IMR-90 (cell line): ENCODE measurements around the gene MAP6. TPM values are rescaled to one million over a fixed set of nuclear protein-coding genes. Genes with fewer than 3 reads are reported as not detected.

Experiments
- ATAC-seq: fragments of 200-7000 bp; cut with Tn5 transposase; 2 replicates; pipeline ENCODE4 v1.9.1; 2020; ENCODE audit warnings: low read depth, mild to moderate bottlenecking, moderate library complexity
- BruUV-seq: library from RNA; stranded (reverse); fragments of 400-500 nt; replicated peaks from 2 replicates; lab custom pipeline; 2021; lab: Mats Ljungman, UMichigan
- CTCF ChIA-PET: fragments of 300-600 bp; formaldehyde crosslinking; extraction: SDS; loops from one replicate; lab custom pipeline; 2021; ENCODE audit warnings: antibody characterized with exemption; lab: Yijun Ruan, JAX
- POLR2A ChIA-PET: fragments of 300-600 bp; sonication (Branson Sonifier 250); formaldehyde crosslinking; loops from one replicate; lab custom pipeline; 2022; ENCODE audit warnings: antibody characterized with exemption; ENCODE audit not compliant: unreplicated experiment; lab: Charles Lee
- DNase-seq: peaks from one replicate; pipeline ENCODE4 v3.0.0; 2013
- H2AFZ ChIP-seq: replicated peaks from 2 replicates; pipeline ENCODE3; 2013; ENCODE audit warnings: low read length, mild to moderate bottlenecking; ENCODE audit not compliant: poor library complexity
- H2AK5ac ChIP-seq: 2 replicates; pipeline ENCODE4 v1.6.1; 2013; ENCODE audit warnings: low read depth, low read length, inconsistent platforms
- H2AK9ac ChIP-seq: replicated peaks from 2 replicates; pipeline ENCODE3; 2013; ENCODE audit warnings: mild to moderate bottlenecking, low read depth, low read length, moderate library complexity; ENCODE audit not compliant: poor library complexity
- H2BK120ac ChIP-seq: 2 replicates; pipeline ENCODE4 v1.6.1; 2013; ENCODE audit warnings: low read depth, low read length, inconsistent platforms
- H2BK15ac ChIP-seq: 3 replicates; pipeline ENCODE4 v1.6.1; 2013; ENCODE audit warnings: low read depth, low read length, inconsistent platforms
- H2BK20ac ChIP-seq: 2 replicates; pipeline ENCODE4 v1.6.1; 2013; ENCODE audit warnings: low read depth, mild to moderate bottlenecking, inconsistent platforms, low read length, moderate library complexity
- H2BK5ac ChIP-seq: 2 replicates; pipeline ENCODE4 v1.6.1; 2013; ENCODE audit warnings: mild to moderate bottlenecking, low read depth, low read length, inconsistent platforms; ENCODE audit not compliant: poor library complexity, severe bottlenecking
- H3K14ac ChIP-seq: replicated peaks from 2 replicates; pipeline ENCODE4 v1.6.1; 2013; ENCODE audit warnings: low read depth, low read length, inconsistent platforms
- H3K18ac ChIP-seq: 2 replicates; pipeline ENCODE4 v1.6.1; 2013; ENCODE audit warnings: low read depth, low read length, control low read depth
- H3K23ac ChIP-seq: 2 replicates; pipeline ENCODE4 v1.6.1; 2013; ENCODE audit warnings: low read depth, low read length, inconsistent platforms
- H3K27ac ChIP-seq: 2 replicates; pipeline ENCODE4 v1.5.1; 2013; ENCODE audit warnings: mild to moderate bottlenecking, control low read depth, low read length; ENCODE audit not compliant: insufficient read depth
- H3K27me3 ChIP-seq: 2 replicates; pipeline ENCODE4 v1.6.1; 2013; ENCODE audit warnings: low read length; ENCODE audit not compliant: control insufficient read depth, insufficient read depth
- H3K36me3 ChIP-seq: 2 replicates; pipeline ENCODE4 v1.6.1; 2013; ENCODE audit warnings: low read length, mixed read lengths; ENCODE audit not compliant: control insufficient read depth, insufficient read depth
- H3K4ac ChIP-seq: 2 replicates; pipeline ENCODE4 v1.6.1; 2013; ENCODE audit warnings: low read depth, low read length, inconsistent platforms
- H3K4me1 ChIP-seq: 2 replicates; pipeline ENCODE4 v1.6.1; 2013; ENCODE audit warnings: low read length, mixed read lengths; ENCODE audit not compliant: control insufficient read depth, insufficient read depth
- H3K4me2 ChIP-seq: 2 replicates; pipeline ENCODE4 v1.6.1; 2013; ENCODE audit warnings: low read depth, mild to moderate bottlenecking, control low read depth, low read length, moderate library complexity
- H3K4me3 ChIP-seq: 2 replicates; pipeline ENCODE4 v1.5.1; 2013; ENCODE audit warnings: low read depth, mild to moderate bottlenecking, control low read depth, low read length, moderate library complexity; ENCODE audit not compliant: insufficient read depth
- H3K56ac ChIP-seq: 2 replicates; pipeline ENCODE4 v1.6.1; 2013; ENCODE audit warnings: low read length, inconsistent platforms; ENCODE audit not compliant: insufficient read depth; ENCODE audit errors: extremely low read depth
- H3K79me1 ChIP-seq, 2 experiments: 2 replicates each; pipeline ENCODE4 v1.6.1; 2013; ENCODE audit warnings: low read length in 2 of 2, inconsistent platforms in 1 of 2, low read depth in 1 of 2
- H3K9ac ChIP-seq: 2 replicates; pipeline ENCODE4 v1.6.1; 2013; ENCODE audit warnings: low read depth, low read length, control low read depth
- H3K9me1 ChIP-seq: 2 replicates; pipeline ENCODE4 v1.6.1; 2013; ENCODE audit warnings: low read length, inconsistent platforms; ENCODE audit not compliant: insufficient read depth
- H3K9me3 ChIP-seq: 2 replicates; pipeline ENCODE4 v1.6.1; 2013; ENCODE audit warnings: low read length; ENCODE audit not compliant: control insufficient read depth, insufficient read depth
- H4K20me1 ChIP-seq: 2 replicates; pipeline ENCODE4 v1.6.1; 2013; ENCODE audit warnings: low read length, inconsistent platforms; ENCODE audit not compliant: insufficient read depth
- H4K5ac ChIP-seq: 2 replicates; pipeline ENCODE4 v1.6.1; 2013; ENCODE audit warnings: mild to moderate bottlenecking, low read depth, low read length, control low read depth
- H4K8ac ChIP-seq, 2 experiments: 2 replicates each; pipeline ENCODE4 v1.6.1; 2013; ENCODE audit warnings: low read depth in 2 of 2, low read length in 2 of 2, control low read depth in 1 of 2, inconsistent platforms in 1 of 2
- H4K91ac ChIP-seq: 2 replicates; pipeline ENCODE4 v1.6.1; 2013; ENCODE audit warnings: low read depth, low read length, inconsistent platforms; ENCODE audit not compliant: insufficient read depth
- BHLHE40 ChIP-seq: fragments of 150-350 bp; IDR thresholded peaks from 2 replicates; pipeline ENCODE4 v1.6.1; 2016; ENCODE audit warnings: mild to moderate bottlenecking, low read depth, low read length
- CEBPB ChIP-seq: IDR thresholded peaks from 2 replicates; pipeline ENCODE4 v1.6.1; 2012; ENCODE audit warnings: low read depth, low read length, improper control_type of control experiment
- CHD1 ChIP-seq: IDR thresholded peaks from 2 replicates; pipeline ENCODE4 v1.6.1; 2012; ENCODE audit warnings: low read depth, low read length, improper control_type of control experiment
- FOS ChIP-seq: fragments of 150-350 bp; IDR thresholded peaks from 2 replicates; pipeline ENCODE4 v1.6.1; 2016; ENCODE audit warnings: low read depth, low read length
- MAFK ChIP-seq: IDR thresholded peaks from 2 replicates; pipeline ENCODE4 v1.6.1; 2012; ENCODE audit warnings: low read depth, low read length, improper control_type of control experiment
- MAZ ChIP-seq: IDR thresholded peaks from 2 replicates; pipeline ENCODE4 v1.6.1; 2012; ENCODE audit warnings: low read depth, mild to moderate bottlenecking, low read length, improper control_type of control experiment, moderate library complexity, borderline replicate concordance
- MXI1 ChIP-seq: IDR thresholded peaks from 2 replicates; pipeline ENCODE4 v1.6.1; 2012; ENCODE audit warnings: low read depth, mild to moderate bottlenecking, low read length, moderate library complexity, borderline replicate concordance
- NFE2L2 ChIP-seq: fragments of 150-350 bp; IDR thresholded peaks from 2 replicates; pipeline ENCODE4 v1.6.1; 2016; ENCODE audit warnings: low read depth, mild to moderate bottlenecking, low read length
- POLR2A ChIP-seq: IDR thresholded peaks from 2 replicates; pipeline ENCODE4 v1.6.1; 2012; ENCODE audit warnings: mild to moderate bottlenecking, low read depth, low read length
- RAD21 ChIP-seq: IDR thresholded peaks from 2 replicates; pipeline ENCODE4 v1.6.1; 2012; ENCODE audit warnings: low read length, improper control_type of control experiment
- RCOR1 ChIP-seq: IDR thresholded peaks from 2 replicates; pipeline ENCODE4 v1.6.1; 2012; ENCODE audit warnings: mild to moderate bottlenecking, low read length, improper control_type of control experiment; ENCODE audit not compliant: insufficient replicate concordance
- RFX5 ChIP-seq: IDR thresholded peaks from 2 replicates; pipeline ENCODE4 v1.8.0; 2012; ENCODE audit warnings: low read depth, mild to moderate bottlenecking, low read length, moderate library complexity
- SMC3 ChIP-seq: fragments of 150-350 bp; IDR thresholded peaks from 2 replicates; pipeline ENCODE4 v1.6.1; 2016; ENCODE audit warnings: low read depth, mild to moderate bottlenecking, antibody characterized with exemption, low read length, moderate library complexity
- USF2 ChIP-seq: fragments of 150-350 bp; IDR thresholded peaks from 2 replicates; pipeline ENCODE4 v1.6.1; 2017; ENCODE audit warnings: mild to moderate bottlenecking, antibody characterized with exemption, low read length, low read depth
- WGBS, 2 experiments: methylation state at CpG; one replicate each; pipeline versions ENCODE4 v1.1.5 to v1.1.7; 2013; ENCODE audit warnings: missing lambda C conversion rate in 2 of 2; ENCODE audit not compliant: insufficient read length in 1 of 2; ENCODE audit errors: extremely low coverage in 2 of 2; 5-methylcytosine and 5-hydroxymethylcytosine counted together
- dilution Hi-C: fragments of 300-500 bp; cut with HindIII; formaldehyde crosslinking; loops from one replicate; pipeline ENCODE4 v1.14.3; 2018; ENCODE audit warnings: low sequenced_read_pairs; ENCODE audit not compliant: unreplicated experiment
- in situ Hi-C: fragments of 300-500 bp; cut with MboI; formaldehyde crosslinking; loops from 3 replicates; pipeline ENCODE4 v1.14.3; 2019; ENCODE audit warnings: low sequenced_read_pairs, inconsistent platforms, mixed read lengths
- intact Hi-C: fragments of 100-400 bp; cut with micrococcal nuclease; formaldehyde crosslinking; loops from 2 replicates; pipeline ENCODE4 v1.10.0; 2022
- polyA plus RNA-seq, 3 experiments: library from polyadenylated mRNA; depleted of rRNA; stranded (reverse); fragments of >200 nt; gene quantifications; 2 replicates each; pipeline ENCODE4 v1.2.3, GENCODE V29; 2012; ENCODE audit warnings: low replicate concordance in 1 of 3
- total RNA-seq: library from RNA; depleted of rRNA; stranded (reverse); fragments of >200 nt; gene quantifications from 2 replicates; pipeline ENCODE4 v1.2.3, GENCODE V29; 2012
- TF ChIP-seq, protein P1 (sequence below): fragments of 150-350 bp; IDR thresholded peaks from 2 replicates; pipeline ENCODE4 v1.6.1; 2016; ENCODE audit warnings: low read depth, mild to moderate bottlenecking, low read length, moderate library complexity, borderline replicate concordance
- TF ChIP-seq, protein P2 (sequence below): conservative IDR thresholded peaks from 2 replicates; pipeline ENCODE4 v1.5.1; 2012; ENCODE audit warnings: mild to moderate bottlenecking, low read depth, low read length, improper control_type of control experiment

The MAP6 gene
- total and polyA plus RNA-seq, 2 of the 4 experiments (the other 2 are of a cell fraction) = 3.0 to 3.4 TPM

DNA sequence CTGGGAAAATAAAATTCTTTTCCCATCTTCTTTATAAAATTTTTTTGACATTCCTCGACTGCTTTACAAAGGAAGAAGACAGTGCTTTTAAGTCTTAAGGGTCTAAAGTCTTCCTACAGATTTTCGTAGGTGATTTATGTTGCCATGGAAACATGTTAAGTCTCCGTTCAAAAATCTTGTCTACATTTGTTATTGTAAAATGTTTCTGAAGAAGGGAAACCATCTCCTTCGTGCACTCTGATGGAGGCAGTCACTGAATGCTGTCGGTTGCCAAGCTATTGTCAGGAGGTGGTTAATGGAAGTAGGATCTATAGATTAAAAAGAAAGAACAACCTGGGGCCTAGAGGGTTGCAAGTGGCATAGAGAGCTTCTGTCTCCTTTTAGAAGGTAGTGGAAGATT is 52.6 kb downstream of the MAP6 start:
- no peaks in the 10 kb centered on the region for H3K79me1 ChIP-seq
- H3K9me1 ChIP-seq = no peaks in the 10 kb centered on the region
- H3K18ac ChIP-seq = no peak overlapping the region
- H4K20me1 ChIP-seq = no peaks in the 10 kb centered on the region
- H3K14ac ChIP-seq = no peak overlapping the region
- POLR2A ChIA-PET = no interaction called here
- dilution Hi-C loops (no loop called here), intact Hi-C loops (no loop called here), in situ Hi-C loops (no loop called here)
- CTCF ChIA-PET = no interaction called here
- H3K27ac ChIP-seq = no peak overlapping the region
- no peak overlapping the region for H2BK5ac ChIP-seq
- H4K91ac ChIP-seq = no peak overlapping the region
- no TSS peak for BruUV-seq
- H2BK15ac ChIP-seq = no peak overlapping the region
- ATAC-seq (no peak), DNase-seq (no peak)
- no peak for TF ChIP-seq NFE2L2
- no peak for TF ChIP-seq SMC3
- TF ChIP-seq CEBPB = no peak
- no peak for TF ChIP-seq MAZ
- TF ChIP-seq MXI1 = no peak
- TF ChIP-seq CHD1 = no peak
- no peak for TF ChIP-seq MAFK
- no peak for TF ChIP-seq RAD21
- TF ChIP-seq USF2 = no peak
- no peak for TF ChIP-seq POLR2A
- no peak for TF ChIP-seq RFX5
- TF ChIP-seq FOS = no peak
- no peak for TF ChIP-seq BHLHE40
- TF ChIP-seq, protein P1, sequence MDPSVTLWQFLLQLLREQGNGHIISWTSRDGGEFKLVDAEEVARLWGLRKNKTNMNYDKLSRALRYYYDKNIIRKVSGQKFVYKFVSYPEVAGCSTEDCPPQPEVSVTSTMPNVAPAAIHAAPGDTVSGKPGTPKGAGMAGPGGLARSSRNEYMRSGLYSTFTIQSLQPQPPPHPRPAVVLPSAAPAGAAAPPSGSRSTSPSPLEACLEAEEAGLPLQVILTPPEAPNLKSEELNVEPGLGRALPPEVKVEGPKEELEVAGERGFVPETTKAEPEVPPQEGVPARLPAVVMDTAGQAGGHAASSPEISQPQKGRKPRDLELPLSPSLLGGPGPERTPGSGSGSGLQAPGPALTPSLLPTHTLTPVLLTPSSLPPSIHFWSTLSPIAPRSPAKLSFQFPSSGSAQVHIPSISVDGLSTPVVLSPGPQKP = no peak
- TF ChIP-seq, protein P2, sequence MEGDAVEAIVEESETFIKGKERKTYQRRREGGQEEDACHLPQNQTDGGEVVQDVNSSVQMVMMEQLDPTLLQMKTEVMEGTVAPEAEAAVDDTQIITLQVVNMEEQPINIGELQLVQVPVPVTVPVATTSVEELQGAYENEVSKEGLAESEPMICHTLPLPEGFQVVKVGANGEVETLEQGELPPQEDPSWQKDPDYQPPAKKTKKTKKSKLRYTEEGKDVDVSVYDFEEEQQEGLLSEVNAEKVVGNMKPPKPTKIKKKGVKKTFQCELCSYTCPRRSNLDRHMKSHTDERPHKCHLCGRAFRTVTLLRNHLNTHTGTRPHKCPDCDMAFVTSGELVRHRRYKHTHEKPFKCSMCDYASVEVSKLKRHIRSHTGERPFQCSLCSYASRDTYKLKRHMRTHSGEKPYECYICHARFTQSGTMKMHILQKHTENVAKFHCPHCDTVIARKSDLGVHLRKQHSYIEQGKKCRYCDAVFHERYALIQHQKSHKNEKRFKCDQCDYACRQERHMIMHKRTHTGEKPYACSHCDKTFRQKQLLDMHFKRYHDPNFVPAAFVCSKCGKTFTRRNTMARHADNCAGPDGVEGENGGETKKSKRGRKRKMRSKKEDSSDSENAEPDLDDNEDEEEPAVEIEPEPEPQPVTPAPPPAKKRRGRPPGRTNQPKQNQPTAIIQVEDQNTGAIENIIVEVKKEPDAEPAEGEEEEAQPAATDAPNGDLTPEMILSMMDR = no peak
- TF ChIP-seq RCOR1 = no peak
- no peak overlapping the region for H3K4me2 ChIP-seq
- H3K23ac ChIP-seq = no peak overlapping the region
- H2AK9ac ChIP-seq = no peak overlapping the region
- H3K4me3 ChIP-seq = no peak overlapping the region
- no peak overlapping the region for H2AK5ac ChIP-seq
- H3K9ac ChIP-seq = no peak overlapping the region
- H4K5ac ChIP-seq = no peak overlapping the region
- H2BK20ac ChIP-seq = no peak overlapping the region
- H3K36me3 ChIP-seq = 0 out of 2 replicates have a peak, but pooled peaks cover 1% of the 10 kb centered on the region
- peaks cover 4% of the 10 kb centered on the region; the same call in 1 of the 2 replicates for H3K9me3 ChIP-seq
- H3K27me3 ChIP-seq = no peaks in the 10 kb centered on the region
- no peak overlapping the region for H3K4ac ChIP-seq
- no peak overlapping the region for H2BK120ac ChIP-seq
- H3K56ac ChIP-seq = no peak overlapping the region
- H4K8ac ChIP-seq = no peak overlapping the region
- no peaks in the 10 kb centered on the region for H3K4me1 ChIP-seq
- H2AFZ ChIP-seq = no peak overlapping the region
- WGBS, 2 experiments = 45% methylated on average over 4 of the region's 5 CpGs; no CpG with 5 or more reads in 1 of the 2 experiments
